Ureter (tissue), 1 donor: ENCODE data around the gene CCNY. TPM values are rescaled to one million over a fixed set of nuclear protein-coding genes. Genes with fewer than 3 reads are reported as not detected.
"Not testable (repeated sequence)": the region's sequence is repeated elsewhere in the genome, so short reads cannot be mapped to it uniquely, and the experiment has no call there.

Experiments
- DNase-seq: peaks from one replicate; pipeline ENCODE4 v3.0.0-alpha.2; 2020; ENCODE audit warnings: low spot score
- total RNA-seq: library from RNA; stranded (reverse); gene quantifications from one replicate; pipeline ENCODE4 v1.2.4, GENCODE V29; 2023
- donor health status: DM: yes; HTN: yes; CAD: no.

Gene CCNY
- total RNA-seq = 61.5 TPM

- peak; percentile 84 for DNase-seq
Measured at GRCh38 chr10:35336084-35336831, at the start of gene CCNY. TSS of gene CCNY (plus strand) at chr10:35336509. CDS start at chr10:35337054, 545 bp downstream.

GRCh38 chr10:35289198-35289597, 47.1 kb upstream of the CCNY start:
- DNase-seq = no peak

- DNase-seq = no peak
Measured at GRCh38 chr10:35294506-35294905, 41.8 kb upstream of the CCNY start.

GRCh38 chr10:35299016-35299415, 37.3 kb upstream of the CCNY start:
- DNase-seq = no peak

- DNase-seq = no peak
Measured at GRCh38 chr10:35300063-35300699, 36.1 kb upstream of the CCNY start.

GRCh38 chr10:35304649-35305048, 31.7 kb upstream of the CCNY start:
- no peak for DNase-seq

GRCh38 chr10:35306852-35307251, 29.5 kb upstream of the CCNY start:
- DNase-seq = peak; percentile 79

- no peak for DNase-seq
Measured at GRCh38 chr10:35307297-35307696, 29.0 kb upstream of the CCNY start.

- no peak for DNase-seq
Measured at GRCh38 chr10:35308809-35309208, 27.5 kb upstream of the CCNY start.

- DNase-seq = not testable (repeated sequence)
Measured at GRCh38 chr10:35314142-35314541, 22.2 kb upstream of the CCNY start.

GRCh38 chr10:35315235-35315634, 21.1 kb upstream of the CCNY start:
- not testable (repeated sequence) for DNase-seq

- DNase-seq = no peak
Measured at GRCh38 chr10:35316218-35316967, 19.9 kb upstream of the CCNY start.

GRCh38 chr10:35318551-35318950, 17.8 kb upstream of the CCNY start:
- no peak for DNase-seq

- DNase-seq = no peak
Measured at GRCh38 chr10:35320341-35320740, 16.0 kb upstream of the CCNY start.

- no peak for DNase-seq
Measured at GRCh38 chr10:35322636-35323035, 13.7 kb upstream of the CCNY start.

GRCh38 chr10:35324196-35324595, 12.1 kb upstream of the CCNY start:
- DNase-seq = no peak

- DNase-seq = no peak
Measured at GRCh38 chr10:35326466-35327235, 9.7 kb upstream of the CCNY start.

- no peak for DNase-seq
Measured at GRCh38 chr10:35327790-35328403, 8.4 kb upstream of the CCNY start.

- no peak for DNase-seq
Measured at GRCh38 chr10:35328404-35329037, 7.8 kb upstream of the CCNY start.

GRCh38 chr10:35329520-35329919, 6.8 kb upstream of the CCNY start:
- no peak for DNase-seq
